DND-41 (cell line): ENCODE data around the gene GOLGB1.

ENCODE experiments used
- ATAC-seq: fragments of 200-7000 bp; cut with Tn5 transposase; 3 replicates; pipeline ENCODE4 v1.9.1; 2021; ENCODE audit warnings: low read depth; ENCODE audit not compliant: insufficient read depth
- DNase-seq: peaks from one replicate; pipeline ENCODE4 v3.0.0-alpha.2; 2020
- H2AFZ ChIP-seq: 2 replicates; pipeline ENCODE4 v1.6.0; 2012; ENCODE audit warnings: low read depth, low read length
- H3K27ac ChIP-seq: 2 replicates; pipeline ENCODE4 v1.5.1; 2012; ENCODE audit warnings: low read length, inconsistent platforms
- H3K27me3 ChIP-seq: fragments of 200-600 bp; sonication (generic); 2 replicates; pipeline ENCODE4 v1.6.0; 2012; ENCODE audit warnings: low read length, mild to moderate bottlenecking, inconsistent platforms; ENCODE audit not compliant: insufficient read depth, poor library complexity
- H3K36me3 ChIP-seq: 2 replicates; pipeline ENCODE4 v1.5.1; 2012; ENCODE audit warnings: low read length, inconsistent platforms; ENCODE audit not compliant: insufficient read depth
- H3K4me1 ChIP-seq: 2 replicates; pipeline ENCODE4 v1.5.1; 2012; ENCODE audit warnings: mild to moderate bottlenecking, low read length; ENCODE audit not compliant: insufficient read depth
- H3K4me2 ChIP-seq: 2 replicates; pipeline ENCODE4 v1.6.0; 2012; ENCODE audit warnings: mild to moderate bottlenecking, moderate library complexity, low read length, inconsistent platforms; ENCODE audit not compliant: insufficient read depth
- H3K4me3 ChIP-seq, 2 experiments: fragments of 200-600 bp in 1 of 2; shearing (Covaris generic) in 1 of 2; 2 replicates each; pipeline ENCODE4 v1.5.1; 2012 to 2016; ENCODE audit warnings: inconsistent platforms in 2 of 2, low read length in 2 of 2, mild to moderate bottlenecking in 2 of 2, low read depth in 1 of 2, moderate library complexity in 1 of 2
- H3K79me2 ChIP-seq: 2 replicates; pipeline ENCODE4 v1.6.0; 2012; ENCODE audit warnings: low read length, inconsistent platforms; ENCODE audit not compliant: insufficient read depth
- H3K9ac ChIP-seq: 2 replicates; pipeline ENCODE4 v1.6.0; 2012; ENCODE audit warnings: low read depth, mild to moderate bottlenecking, inconsistent platforms, low read length, moderate library complexity
- H3K9me3 ChIP-seq: 2 replicates; pipeline ENCODE4 v1.5.1; 2012; ENCODE audit warnings: low read length, moderate library complexity, mild to moderate bottlenecking, inconsistent platforms; ENCODE audit not compliant: insufficient read depth, severe bottlenecking
- H4K20me1 ChIP-seq: 2 replicates; pipeline ENCODE4 v1.6.0; 2012; ENCODE audit warnings: low read length; ENCODE audit not compliant: insufficient read depth
- CTCF ChIP-seq: IDR thresholded peaks from 2 replicates; pipeline ENCODE4 v1.5.1; 2012; ENCODE audit warnings: borderline replicate concordance, low read length, moderate library complexity, mild to moderate bottlenecking; ENCODE audit not compliant: poor library complexity, severe bottlenecking; ENCODE audit errors: extremely low read depth
- EZH2 ChIP-seq: IDR thresholded peaks from 3 replicates; pipeline ENCODE4 v1.6.1; 2012; ENCODE audit warnings: borderline replicate concordance, low read depth, mild to moderate bottlenecking, moderate library complexity, low read length, inconsistent platforms; ENCODE audit not compliant: severe bottlenecking

Gene GOLGB1

GRCh38 chr3:121648219-121648958, 101.2 kb downstream of the GOLGB1 start:
- no peak overlapping the region for H3K4me2 ChIP-seq
- H4K20me1 ChIP-seq = no peaks in the 10 kb centered on the region
- no peak overlapping the region for H3K9ac ChIP-seq
- no peaks in the 10 kb centered on the region for H3K4me1 ChIP-seq
- peaks cover 58% of the 10 kb centered on the region for H3K36me3 ChIP-seq
- no peak for ATAC-seq
- no peak overlapping the region for H2AFZ ChIP-seq
- no peak for TF ChIP-seq CTCF
- TF ChIP-seq EZH2 = no peak
- no peak overlapping the region for H3K4me3 ChIP-seq
- H3K27me3 ChIP-seq = no peaks in the 10 kb centered on the region
- H3K27ac ChIP-seq = no peak overlapping the region
- no peaks in the 10 kb centered on the region for H3K9me3 ChIP-seq
- H3K79me2 ChIP-seq = no peaks in the 10 kb centered on the region; the same call in 1 of the 2 replicates
- no peak for DNase-seq

GRCh38 chr3:121645054-121645453, 104.5 kb downstream of the GOLGB1 start:
- no peaks in the 10 kb centered on the region for H3K27me3 ChIP-seq
- H3K36me3 ChIP-seq = peaks cover 56% of the 10 kb centered on the region
- TF ChIP-seq EZH2 (no peak), CTCF (no peak)
- DNase-seq = no peak
- ATAC-seq = no peak
- no peak overlapping the region for H3K4me2 ChIP-seq
- no peaks in the 10 kb centered on the region for H3K79me2 ChIP-seq
- H3K27ac ChIP-seq = no peak overlapping the region
- H3K9me3 ChIP-seq = no peaks in the 10 kb centered on the region
- no peaks in the 10 kb centered on the region for H3K4me1 ChIP-seq
- no peak overlapping the region for H3K9ac ChIP-seq
- H2AFZ ChIP-seq = no peak overlapping the region
- H4K20me1 ChIP-seq = no peaks in the 10 kb centered on the region
- no peak overlapping the region for H3K4me3 ChIP-seq

GRCh38 chr3:121642601-121643314, 106.8 kb downstream of the GOLGB1 start:
- TF ChIP-seq CTCF = no peak
- TF ChIP-seq EZH2 = no peak
- peaks cover 66% of the 10 kb centered on the region for H3K36me3 ChIP-seq
- H3K79me2 ChIP-seq = no peaks in the 10 kb centered on the region
- H3K27me3 ChIP-seq = no peaks in the 10 kb centered on the region
- H3K4me3 ChIP-seq = no peak overlapping the region
- no peak overlapping the region for H2AFZ ChIP-seq
- no peak overlapping the region for H3K27ac ChIP-seq
- no peaks in the 10 kb centered on the region for H3K9me3 ChIP-seq
- no peak overlapping the region for H3K9ac ChIP-seq
- ATAC-seq = no peak
- DNase-seq = no peak
- H4K20me1 ChIP-seq = no peaks in the 10 kb centered on the region
- no peak overlapping the region for H3K4me2 ChIP-seq
- H3K4me1 ChIP-seq = no peaks in the 10 kb centered on the region
